IMR-90 (cell line): ENCODE measurements around the gene RGPD4. TPM values are rescaled to one million over a fixed set of nuclear protein-coding genes. Genes with fewer than 3 reads are reported as not detected.
"Not testable (repeated sequence)": the region's sequence is repeated elsewhere in the genome, so short reads cannot be mapped to it uniquely, and the experiment has no call there.

Source experiments
- ATAC-seq: fragments of 200-7000 bp; cut with Tn5 transposase; 2 replicates; pipeline ENCODE4 v1.9.1; 2020; ENCODE audit warnings: low read depth, mild to moderate bottlenecking, moderate library complexity
- BruUV-seq: library from RNA; stranded (reverse); fragments of 400-500 nt; replicated peaks from 2 replicates; lab custom pipeline; 2021; lab: Mats Ljungman, UMichigan
- CTCF ChIA-PET: fragments of 300-600 bp; formaldehyde crosslinking; extraction: SDS; loops from one replicate; lab custom pipeline; 2021; ENCODE audit warnings: antibody characterized with exemption; lab: Yijun Ruan, JAX
- POLR2A ChIA-PET: fragments of 300-600 bp; sonication (Branson Sonifier 250); formaldehyde crosslinking; loops from one replicate; lab custom pipeline; 2022; ENCODE audit warnings: antibody characterized with exemption; ENCODE audit not compliant: unreplicated experiment; lab: Charles Lee
- DNase-seq: peaks from one replicate; pipeline ENCODE4 v3.0.0; 2013
- H2AFZ ChIP-seq: replicated peaks from 2 replicates; pipeline ENCODE3; 2013; ENCODE audit warnings: low read length, mild to moderate bottlenecking; ENCODE audit not compliant: poor library complexity
- H2AK5ac ChIP-seq: 2 replicates; pipeline ENCODE4 v1.6.1; 2013; ENCODE audit warnings: low read depth, low read length, inconsistent platforms
- H2AK9ac ChIP-seq: replicated peaks from 2 replicates; pipeline ENCODE3; 2013; ENCODE audit warnings: mild to moderate bottlenecking, low read depth, low read length, moderate library complexity; ENCODE audit not compliant: poor library complexity
- H2BK120ac ChIP-seq: 2 replicates; pipeline ENCODE4 v1.6.1; 2013; ENCODE audit warnings: low read depth, low read length, inconsistent platforms
- H2BK15ac ChIP-seq: 3 replicates; pipeline ENCODE4 v1.6.1; 2013; ENCODE audit warnings: low read depth, low read length, inconsistent platforms
- H2BK20ac ChIP-seq: 2 replicates; pipeline ENCODE4 v1.6.1; 2013; ENCODE audit warnings: low read depth, mild to moderate bottlenecking, inconsistent platforms, low read length, moderate library complexity
- H2BK5ac ChIP-seq: 2 replicates; pipeline ENCODE4 v1.6.1; 2013; ENCODE audit warnings: mild to moderate bottlenecking, low read depth, low read length, inconsistent platforms; ENCODE audit not compliant: poor library complexity, severe bottlenecking
- H3K14ac ChIP-seq: replicated peaks from 2 replicates; pipeline ENCODE4 v1.6.1; 2013; ENCODE audit warnings: low read depth, low read length, inconsistent platforms
- H3K18ac ChIP-seq: 2 replicates; pipeline ENCODE4 v1.6.1; 2013; ENCODE audit warnings: low read depth, low read length, control low read depth
- H3K23ac ChIP-seq: 2 replicates; pipeline ENCODE4 v1.6.1; 2013; ENCODE audit warnings: low read depth, low read length, inconsistent platforms
- H3K27ac ChIP-seq: 2 replicates; pipeline ENCODE4 v1.5.1; 2013; ENCODE audit warnings: mild to moderate bottlenecking, control low read depth, low read length; ENCODE audit not compliant: insufficient read depth
- H3K27me3 ChIP-seq: 2 replicates; pipeline ENCODE4 v1.6.1; 2013; ENCODE audit warnings: low read length; ENCODE audit not compliant: control insufficient read depth, insufficient read depth
- H3K36me3 ChIP-seq: 2 replicates; pipeline ENCODE4 v1.6.1; 2013; ENCODE audit warnings: low read length, mixed read lengths; ENCODE audit not compliant: control insufficient read depth, insufficient read depth
- H3K4ac ChIP-seq: 2 replicates; pipeline ENCODE4 v1.6.1; 2013; ENCODE audit warnings: low read depth, low read length, inconsistent platforms
- H3K4me1 ChIP-seq: 2 replicates; pipeline ENCODE4 v1.6.1; 2013; ENCODE audit warnings: low read length, mixed read lengths; ENCODE audit not compliant: control insufficient read depth, insufficient read depth
- H3K4me2 ChIP-seq: 2 replicates; pipeline ENCODE4 v1.6.1; 2013; ENCODE audit warnings: low read depth, mild to moderate bottlenecking, control low read depth, low read length, moderate library complexity
- H3K4me3 ChIP-seq: 2 replicates; pipeline ENCODE4 v1.5.1; 2013; ENCODE audit warnings: low read depth, mild to moderate bottlenecking, control low read depth, low read length, moderate library complexity; ENCODE audit not compliant: insufficient read depth
- H3K56ac ChIP-seq: 2 replicates; pipeline ENCODE4 v1.6.1; 2013; ENCODE audit warnings: low read length, inconsistent platforms; ENCODE audit not compliant: insufficient read depth; ENCODE audit errors: extremely low read depth
- H3K79me1 ChIP-seq, 2 experiments: 2 replicates each; pipeline ENCODE4 v1.6.1; 2013; ENCODE audit warnings: low read length in 2 of 2, inconsistent platforms in 1 of 2, low read depth in 1 of 2
- H3K9ac ChIP-seq: 2 replicates; pipeline ENCODE4 v1.6.1; 2013; ENCODE audit warnings: low read depth, low read length, control low read depth
- H3K9me1 ChIP-seq: 2 replicates; pipeline ENCODE4 v1.6.1; 2013; ENCODE audit warnings: low read length, inconsistent platforms; ENCODE audit not compliant: insufficient read depth
- H3K9me3 ChIP-seq: 2 replicates; pipeline ENCODE4 v1.6.1; 2013; ENCODE audit warnings: low read length; ENCODE audit not compliant: control insufficient read depth, insufficient read depth
- H4K20me1 ChIP-seq: 2 replicates; pipeline ENCODE4 v1.6.1; 2013; ENCODE audit warnings: low read length, inconsistent platforms; ENCODE audit not compliant: insufficient read depth
- H4K5ac ChIP-seq: 2 replicates; pipeline ENCODE4 v1.6.1; 2013; ENCODE audit warnings: mild to moderate bottlenecking, low read depth, low read length, control low read depth
- H4K8ac ChIP-seq, 2 experiments: 2 replicates each; pipeline ENCODE4 v1.6.1; 2013; ENCODE audit warnings: low read depth in 2 of 2, low read length in 2 of 2, control low read depth in 1 of 2, inconsistent platforms in 1 of 2
- H4K91ac ChIP-seq: 2 replicates; pipeline ENCODE4 v1.6.1; 2013; ENCODE audit warnings: low read depth, low read length, inconsistent platforms; ENCODE audit not compliant: insufficient read depth
- CEBPB ChIP-seq: IDR thresholded peaks from 2 replicates; pipeline ENCODE4 v1.6.1; 2012; ENCODE audit warnings: low read depth, low read length, improper control_type of control experiment
- CHD1 ChIP-seq: IDR thresholded peaks from 2 replicates; pipeline ENCODE4 v1.6.1; 2012; ENCODE audit warnings: low read depth, low read length, improper control_type of control experiment
- CTCF ChIP-seq: conservative IDR thresholded peaks from 2 replicates; pipeline ENCODE4 v1.5.1; 2012; ENCODE audit warnings: mild to moderate bottlenecking, low read depth, low read length, improper control_type of control experiment
- FOS ChIP-seq: fragments of 150-350 bp; IDR thresholded peaks from 2 replicates; pipeline ENCODE4 v1.6.1; 2016; ENCODE audit warnings: low read depth, low read length
- MAZ ChIP-seq: IDR thresholded peaks from 2 replicates; pipeline ENCODE4 v1.6.1; 2012; ENCODE audit warnings: low read depth, mild to moderate bottlenecking, low read length, improper control_type of control experiment, moderate library complexity, borderline replicate concordance
- MXI1 ChIP-seq: IDR thresholded peaks from 2 replicates; pipeline ENCODE4 v1.6.1; 2012; ENCODE audit warnings: low read depth, mild to moderate bottlenecking, low read length, moderate library complexity, borderline replicate concordance
- POLR2A ChIP-seq: IDR thresholded peaks from 2 replicates; pipeline ENCODE4 v1.6.1; 2012; ENCODE audit warnings: mild to moderate bottlenecking, low read depth, low read length
- RCOR1 ChIP-seq: IDR thresholded peaks from 2 replicates; pipeline ENCODE4 v1.6.1; 2012; ENCODE audit warnings: mild to moderate bottlenecking, low read length, improper control_type of control experiment; ENCODE audit not compliant: insufficient replicate concordance
- USF2 ChIP-seq: fragments of 150-350 bp; IDR thresholded peaks from 2 replicates; pipeline ENCODE4 v1.6.1; 2017; ENCODE audit warnings: mild to moderate bottlenecking, antibody characterized with exemption, low read length, low read depth
- WGBS, 2 experiments: methylation state at CpG; one replicate each; pipeline versions ENCODE4 v1.1.5 to v1.1.7; 2013; ENCODE audit warnings: missing lambda C conversion rate in 2 of 2; ENCODE audit not compliant: insufficient read length in 1 of 2; ENCODE audit errors: extremely low coverage in 2 of 2; 5-methylcytosine and 5-hydroxymethylcytosine counted together
- dilution Hi-C: fragments of 300-500 bp; cut with HindIII; formaldehyde crosslinking; loops from one replicate; pipeline ENCODE4 v1.14.3; 2018; ENCODE audit warnings: low sequenced_read_pairs; ENCODE audit not compliant: unreplicated experiment
- in situ Hi-C: fragments of 300-500 bp; cut with MboI; formaldehyde crosslinking; loops from 3 replicates; pipeline ENCODE4 v1.14.3; 2019; ENCODE audit warnings: low sequenced_read_pairs, inconsistent platforms, mixed read lengths
- intact Hi-C: fragments of 100-400 bp; cut with micrococcal nuclease; formaldehyde crosslinking; loops from 2 replicates; pipeline ENCODE4 v1.10.0; 2022
- polyA plus RNA-seq, 3 experiments: library from polyadenylated mRNA; depleted of rRNA; stranded (reverse); fragments of >200 nt; gene quantifications; 2 replicates each; pipeline ENCODE4 v1.2.3, GENCODE V29; 2012; ENCODE audit warnings: low replicate concordance in 1 of 3
- total RNA-seq: library from RNA; depleted of rRNA; stranded (reverse); fragments of >200 nt; gene quantifications from 2 replicates; pipeline ENCODE4 v1.2.3, GENCODE V29; 2012

Gene RGPD4
- total and polyA plus RNA-seq, 2 of the 4 experiments (the other 2 are of a cell fraction), result not detected

- Histone ChIP-seq H2BK5ac (no peak overlapping the region), H3K27ac (no peak overlapping the region), H2AFZ (no peak overlapping the region), H2BK120ac (no peak overlapping the region), H3K9ac (no peak overlapping the region), H3K27me3 (no peaks in the 10 kb centered on the region), H4K8ac (no peak overlapping the region), H4K20me1 (no peaks in the 10 kb centered on the region), H2AK5ac (no peak overlapping the region), H3K36me3 (no peaks in the 10 kb centered on the region), H3K9me3 (no peaks in the 10 kb centered on the region), H3K4ac (no peak overlapping the region), H2BK20ac (no peak overlapping the region), H3K9me1 (no peaks in the 10 kb centered on the region), H3K23ac (no peak overlapping the region), H2BK15ac (no peak overlapping the region), H3K14ac (no peak overlapping the region), H3K4me2 (no peak overlapping the region), H3K56ac (no peak overlapping the region), H4K5ac (no peak overlapping the region), H3K79me1 (no peaks in the 10 kb centered on the region), H4K91ac (no peak overlapping the region), H3K4me3 (no peak overlapping the region), H3K4me1 (no peaks in the 10 kb centered on the region), H2AK9ac (no peak overlapping the region), H3K18ac (no peak overlapping the region)
- dilution Hi-C loops, result no loop called here
- no CpG with 5 or more reads among the region's 2 CpGs for WGBS, 2 experiments
- in situ Hi-C loops, result no loop called here
- ChIA-PET POLR2A (no interaction called here), CTCF (no interaction called here)
- DNase-seq (no peak), ATAC-seq (no peak)
- intact Hi-C loops, result no loop called here
- TF ChIP-seq RCOR1, result no peak
- TF ChIP-seq CTCF, result no peak
- TF ChIP-seq POLR2A, result no peak
- TF ChIP-seq MAZ, result no peak
- TF ChIP-seq USF2, result no peak
- no peak for TF ChIP-seq CHD1
- TF ChIP-seq CEBPB, result no peak
- no peak for TF ChIP-seq MXI1
- no peak for TF ChIP-seq FOS
- BruUV-seq, result no TSS peak
These were observed 1.5 kb upstream of the RGPD4 start for GRCh38 chr2:107825206-107825563.

GRCh38 chr2:107829514-107829913, 2.8 kb downstream of the RGPD4 start:
- intact Hi-C loops, H2BK5ac ChIP-seq, CTCF ChIA-PET, H3K27ac ChIP-seq, H3K23ac ChIP-seq, H3K9me3 ChIP-seq, BruUV-seq, H3K4me1 ChIP-seq, H2AFZ ChIP-seq, H3K36me3 ChIP-seq, ATAC-seq, H2AK5ac ChIP-seq, H3K79me1 ChIP-seq, POLR2A ChIA-PET, H3K4ac ChIP-seq, H3K56ac ChIP-seq, H3K4me2 ChIP-seq, H3K9me1 ChIP-seq, H3K27me3 ChIP-seq, H3K9ac ChIP-seq, H2BK20ac ChIP-seq, in situ Hi-C loops, H2BK120ac ChIP-seq, H2BK15ac ChIP-seq, H4K91ac ChIP-seq, H3K4me3 ChIP-seq, dilution Hi-C loops, H4K5ac ChIP-seq, H3K18ac ChIP-seq, H4K20me1 ChIP-seq, H2AK9ac ChIP-seq, H3K14ac ChIP-seq, H4K8ac ChIP-seq, DNase-seq: not testable (repeated sequence)
- WGBS, 2 experiments, result no CpG with 5 or more reads among the region's 46 CpGs
